CD4-positive, alpha-beta T cell (primary cell): ENCODE data around the gene RAPGEF6. TPM values are rescaled to one million over a fixed set of nuclear protein-coding genes. Genes with fewer than 3 reads are reported as not detected.
A peak's percentile ranks its signal among the peaks of the same experiment; 100 is the strongest.

ENCODE experiments used
- ATAC-seq: fragments of 200-7000 bp; cut with Tn5 transposase; one replicate; pipeline ENCODE4 v1.10.0; 2022; ENCODE audit warnings: mild to moderate bottlenecking; ENCODE audit not compliant: poor library complexity
- CTCF ChIA-PET: fragments of 350-600 bp; sonication (Branson Sonifier 250); formaldehyde crosslinking; loops from one replicate; lab custom pipeline; 2021; ENCODE audit warnings: antibody characterized with exemption, inconsistent platforms; lab: Charles Lee
- POLR2A ChIA-PET: fragments of 350-600 bp; sonication (Branson Sonifier 250); formaldehyde crosslinking; loops from one replicate; lab custom pipeline; 2021; ENCODE audit warnings: antibody characterized with exemption, inconsistent platforms; lab: Charles Lee
- DNase-seq, 14 experiments: peaks; one replicate each; pipeline ENCODE4 v3.0.0-alpha.2; 2013 to 2020; ENCODE audit warnings: mixed read lengths in 2 of 14
- H3K27ac ChIP-seq, 2 donors: one replicate each; pipeline versions ENCODE4 v1.5.1 to v1.7.0; 2013; ENCODE audit warnings: low read length in 2 of 2, low read depth in 1 of 2, mild to moderate bottlenecking in 1 of 2
- H3K27me3 ChIP-seq, 2 experiments: 1 replicate in 1 of 2; 2 replicates in 1 of 2; pipeline versions ENCODE4 v1.6.1 to v1.7.0; 2013; ENCODE audit warnings: low read length in 2 of 2, control low read depth in 1 of 2, mild to moderate bottlenecking in 1 of 2, moderate library complexity in 1 of 2; ENCODE audit not compliant: insufficient read depth in 2 of 2, control insufficient read depth in 1 of 2
- H3K36me3 ChIP-seq: one replicate; pipeline ENCODE4 v1.6.1; 2013; ENCODE audit warnings: low read length, control low read depth; ENCODE audit not compliant: insufficient read depth
- H3K4me1 ChIP-seq: one replicate; pipeline ENCODE4 v1.6.1; 2013; ENCODE audit warnings: low read length, control low read depth; ENCODE audit not compliant: insufficient read depth
- H3K4me3 ChIP-seq: one replicate; pipeline ENCODE4 v1.5.1; 2013; ENCODE audit warnings: mild to moderate bottlenecking, low read length, moderate library complexity
- H3K9me3 ChIP-seq, 2 experiments: 1 replicate in 1 of 2; 2 replicates in 1 of 2; pipeline versions ENCODE4 v1.6.1 to v1.7.0; 2013; ENCODE audit warnings: low read length in 2 of 2, mild to moderate bottlenecking in 2 of 2, control low read depth in 1 of 2, moderate library complexity in 1 of 2; ENCODE audit not compliant: control insufficient read depth in 1 of 2, insufficient read depth in 1 of 2
- H3K27ac Mint-ChIP-seq: one replicate; pipeline ENCODE4 v1.8.0; 2020; ENCODE audit warnings: mixed read lengths
- H3K27me3 Mint-ChIP-seq: one replicate; pipeline ENCODE4 v1.8.0; 2021; ENCODE audit warnings: mixed read lengths
- H3K36me3 Mint-ChIP-seq: one replicate; pipeline ENCODE4 v1.8.0; 2021; ENCODE audit warnings: low read depth, mixed read lengths
- H3K4me1 Mint-ChIP-seq: one replicate; pipeline ENCODE4 v1.8.0; 2021; ENCODE audit warnings: low read depth, mixed read lengths
- H3K4me3 Mint-ChIP-seq: one replicate; pipeline ENCODE4 v1.8.0; 2020; ENCODE audit warnings: mild to moderate bottlenecking, mixed read lengths
- H3K9me3 Mint-ChIP-seq: one replicate; pipeline ENCODE4 v1.8.0; 2020; ENCODE audit warnings: mixed read lengths
- intact Hi-C, 2 experiments: fragments of 100-400 bp; cut with DNase I in 1 of 2; cut with micrococcal nuclease in 1 of 2; formaldehyde crosslinking; loops; one replicate each; pipeline versions ENCODE4 v1.15.1 to v1.9.0; 2023 to 2025; cut with DNase I, micrococcal nuclease
- total RNA-seq, 174 experiments: library from RNA in 2 of 174; stranded (reverse) in 2 of 174; gene quantifications; one replicate each; pipeline ENCODE4 v1.2.3 and lab custom pipeline; 2021 to 2026
- TF ChIP-seq, protein P1 (sequence below): fragments of 200-600 bp; IDR thresholded peaks from one replicate; pipeline ENCODE4 v1.8.0; 2022; ENCODE audit warnings: antibody characterized with exemption, mild to moderate bottlenecking

The RAPGEF6 gene
- total RNA-seq, 2 experiments from 2014 or later: 83.3 to 91.4 TPM

DNA sequence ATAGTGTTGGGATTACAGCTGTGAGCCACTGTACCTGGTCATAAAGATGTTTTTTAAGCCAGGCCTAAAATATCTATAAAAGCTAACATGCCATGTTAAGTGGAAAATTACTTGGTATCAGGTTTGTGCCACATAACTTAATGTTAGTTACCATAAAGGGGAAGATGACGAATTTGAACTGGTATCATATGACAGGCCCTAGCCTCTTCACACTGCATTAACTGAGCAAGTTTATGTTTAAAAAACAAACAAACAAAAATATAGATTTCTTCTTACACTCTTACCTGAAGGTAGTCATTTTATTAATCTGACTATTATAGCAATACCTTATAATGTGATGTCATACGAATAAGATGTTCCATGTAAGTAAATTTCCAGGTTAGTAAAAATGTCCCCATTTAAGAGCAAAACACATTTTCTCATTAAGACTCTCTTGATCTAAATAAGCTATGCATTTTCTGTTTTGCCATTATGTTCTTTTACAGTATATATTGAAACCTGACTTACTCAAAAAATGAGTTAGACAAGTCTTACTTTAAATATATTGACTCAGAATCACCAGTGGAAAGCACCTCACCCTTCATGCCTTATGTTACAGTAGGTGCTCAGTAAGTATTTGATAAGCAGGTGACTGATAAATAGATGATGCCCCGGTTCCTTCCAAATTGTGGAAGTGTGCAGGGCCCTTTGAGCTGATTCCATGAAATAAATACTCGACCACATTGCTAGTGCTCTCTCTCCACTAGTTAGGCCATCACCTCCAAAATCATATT is 245.7 kb downstream of the RAPGEF6 start:
- H3K9me3 ChIP-seq: no peaks in the 10 kb centered on the region
- H3K27me3 Mint-ChIP-seq: no peaks in the 10 kb centered on the region
- H3K27ac ChIP-seq: peak overlapping the region; percentile 39 to 56
- intact Hi-C loops: no loop called here
- peaks cover 90% of the 10 kb centered on the region for H3K36me3 ChIP-seq
- H3K4me3 Mint-ChIP-seq: peak overlapping the region; percentile 32
- peak overlapping the region; percentile 97 for H3K27ac Mint-ChIP-seq
- TF ChIP-seq, protein P1, sequence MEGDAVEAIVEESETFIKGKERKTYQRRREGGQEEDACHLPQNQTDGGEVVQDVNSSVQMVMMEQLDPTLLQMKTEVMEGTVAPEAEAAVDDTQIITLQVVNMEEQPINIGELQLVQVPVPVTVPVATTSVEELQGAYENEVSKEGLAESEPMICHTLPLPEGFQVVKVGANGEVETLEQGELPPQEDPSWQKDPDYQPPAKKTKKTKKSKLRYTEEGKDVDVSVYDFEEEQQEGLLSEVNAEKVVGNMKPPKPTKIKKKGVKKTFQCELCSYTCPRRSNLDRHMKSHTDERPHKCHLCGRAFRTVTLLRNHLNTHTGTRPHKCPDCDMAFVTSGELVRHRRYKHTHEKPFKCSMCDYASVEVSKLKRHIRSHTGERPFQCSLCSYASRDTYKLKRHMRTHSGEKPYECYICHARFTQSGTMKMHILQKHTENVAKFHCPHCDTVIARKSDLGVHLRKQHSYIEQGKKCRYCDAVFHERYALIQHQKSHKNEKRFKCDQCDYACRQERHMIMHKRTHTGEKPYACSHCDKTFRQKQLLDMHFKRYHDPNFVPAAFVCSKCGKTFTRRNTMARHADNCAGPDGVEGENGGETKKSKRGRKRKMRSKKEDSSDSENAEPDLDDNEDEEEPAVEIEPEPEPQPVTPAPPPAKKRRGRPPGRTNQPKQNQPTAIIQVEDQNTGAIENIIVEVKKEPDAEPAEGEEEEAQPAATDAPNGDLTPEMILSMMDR: no peak
- H3K4me1 Mint-ChIP-seq: peaks cover 88% of the 10 kb centered on the region
- no peak overlapping the region for H3K4me3 ChIP-seq
- DNase-seq (no peak), ATAC-seq (no peak)
- H3K4me1 ChIP-seq: peaks cover 51% of the 10 kb centered on the region
- peaks cover 97% of the 10 kb centered on the region for H3K36me3 Mint-ChIP-seq
- H3K9me3 Mint-ChIP-seq: no peaks in the 10 kb centered on the region
- H3K27me3 ChIP-seq: no peaks in the 10 kb centered on the region
- ChIA-PET CTCF (no interaction called here), POLR2A (interaction anchor here (0.8 to 1.6 kb wide), 4 partner anchors 11 to 125 kb away, joined by 3 to 5 read pairs (median 3); no protein-coding TSS in a partner anchor)

DNA sequence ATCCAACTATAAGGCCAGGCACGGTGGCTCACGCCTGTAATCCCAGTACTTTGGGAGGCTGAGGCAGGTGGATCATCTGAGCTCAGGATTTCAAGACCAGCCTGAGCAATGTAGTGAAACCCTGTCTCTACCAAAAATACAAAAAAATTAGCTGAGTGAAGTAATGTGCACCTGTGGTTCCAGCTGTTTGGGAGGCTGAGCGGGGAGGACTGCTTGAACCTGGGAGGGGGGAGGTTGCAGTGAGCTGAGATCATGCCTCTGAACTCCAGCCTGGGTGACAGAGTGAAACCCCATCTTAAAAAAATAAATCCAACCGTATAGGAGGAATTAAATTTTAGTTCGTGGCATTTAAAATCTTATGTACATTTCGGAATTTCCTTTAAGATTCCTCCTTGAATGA is 247.8 kb downstream of the RAPGEF6 start:
- H3K4me3 Mint-ChIP-seq: peak overlapping the region; percentile 8
- no peaks in the 10 kb centered on the region for H3K9me3 Mint-ChIP-seq
- Histone ChIP-seq H3K9me3 (no peaks in the 10 kb centered on the region), H3K4me1 (peaks cover 50% of the 10 kb centered on the region), H3K36me3 (peaks cover 76% of the 10 kb centered on the region), H3K27ac (peak overlapping the region; percentile 25 to 35), H3K4me3 (no peak overlapping the region), H3K27me3 (no peaks in the 10 kb centered on the region)
- DNase-seq (no peak), ATAC-seq (no peak)
- intact Hi-C loops: no loop called here
- peaks cover 90% of the 10 kb centered on the region for H3K36me3 Mint-ChIP-seq
- H3K27ac Mint-ChIP-seq: peak overlapping the region; percentile 97
- TF ChIP-seq, protein P1: no peak
- no peaks in the 10 kb centered on the region for H3K27me3 Mint-ChIP-seq
- peaks cover 88% of the 10 kb centered on the region for H3K4me1 Mint-ChIP-seq
- ChIA-PET CTCF (no interaction called here), POLR2A (interaction anchor here (1.3 to 1.4 kb wide), 2 partner anchors 21 to 122 kb away, joined by 3 to 5 read pairs; partner anchors contain the start of gene CDC42SE2)

DNA sequence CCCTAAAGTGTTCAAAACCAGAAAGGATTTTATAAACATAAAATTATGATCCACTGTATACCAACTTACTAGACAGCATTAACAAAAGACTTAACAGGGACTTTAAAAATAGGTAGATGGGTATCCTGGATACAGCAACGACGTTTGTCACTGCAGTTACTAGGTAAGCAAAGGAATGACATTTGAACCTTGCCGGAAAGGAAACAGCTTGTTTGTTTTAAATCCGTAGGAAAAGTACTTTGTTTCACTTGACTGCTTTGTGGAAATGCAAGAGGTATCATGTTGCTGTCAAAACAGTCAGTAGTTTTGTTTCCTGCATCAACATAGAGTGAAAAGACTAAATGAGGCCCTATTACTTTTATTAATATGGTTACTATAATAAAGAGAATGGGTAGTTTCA is 248.2 kb downstream of the RAPGEF6 start:
- CTCF ChIA-PET: no interaction called here
- POLR2A ChIA-PET: interaction anchor here (0.6 to 1.4 kb wide), 3 partner anchors 21 to 122 kb away, joined by 3 to 5 read pairs (median 3); partner anchors contain the start of gene CDC42SE2
- Histone ChIP-seq H3K27ac (peak overlapping the region in 1 of 2 donors; percentile 14), H3K9me3 (no peaks in the 10 kb centered on the region), H3K27me3 (no peaks in the 10 kb centered on the region), H3K36me3 (peaks cover 71% of the 10 kb centered on the region), H3K4me1 (peaks cover 50% of the 10 kb centered on the region), H3K4me3 (no peak overlapping the region)
- Mint-ChIP-seq H3K27ac (peak overlapping the region; percentile 97), H3K9me3 (no peaks in the 10 kb centered on the region), H3K27me3 (no peaks in the 10 kb centered on the region), H3K36me3 (peaks cover 86% of the 10 kb centered on the region), H3K4me1 (peaks cover 88% of the 10 kb centered on the region), H3K4me3 (no peak overlapping the region)
- ATAC-seq: no peak
- no peak for DNase-seq
- intact Hi-C loops: no loop called here
- TF ChIP-seq, protein P1: no peak
